Activated CD8-positive, alpha-beta memory T cell treated with anti-CD3 and anti-CD28 coated beads, Interleukin-2, amount 50 U/mL, for 48 hours (primary cell): ENCODE results near the gene MAFF.

Source experiments
- DNase-seq: peaks from one replicate; pipeline ENCODE4 v3.0.0-alpha.2; 2020

MAFF gene

DNA sequence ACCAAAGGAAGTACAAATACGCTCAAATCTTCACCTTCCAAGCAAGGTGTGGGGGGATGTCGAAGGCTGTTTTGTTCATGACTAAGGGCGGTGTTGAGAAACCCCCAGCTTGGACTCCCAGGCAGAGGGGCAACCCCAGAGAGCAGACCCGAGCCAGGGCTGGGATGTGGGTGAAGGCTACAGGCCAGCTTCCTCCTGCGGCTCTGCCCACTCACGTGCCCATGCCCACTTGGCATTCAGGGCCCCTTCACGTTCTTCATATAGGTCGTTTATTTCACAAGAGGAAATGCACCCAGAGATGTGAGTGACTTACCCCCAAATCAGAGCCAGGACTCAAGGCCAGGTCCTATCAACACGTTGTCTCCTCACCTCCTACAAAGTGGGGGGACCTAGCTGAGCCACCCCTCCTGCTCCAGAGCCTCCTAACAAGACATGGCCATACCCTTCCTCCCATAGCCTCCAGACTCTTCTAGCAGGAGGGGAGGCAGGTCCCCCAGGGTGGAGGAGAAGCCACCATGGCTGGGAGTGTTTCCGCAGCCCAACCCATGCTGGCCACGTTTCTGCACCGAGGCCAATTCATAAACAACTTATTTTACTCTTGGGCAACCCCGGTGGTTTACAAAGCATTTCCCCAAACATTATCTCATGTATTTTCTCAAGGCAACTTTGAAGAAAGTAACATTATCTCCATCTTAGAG is 49.0 kb downstream of the MAFF start:
- DNase-seq: no peak

GRCh38 chr22:38251341-38251692 is 49.5 kb downstream of the MAFF start:
- no peak for DNase-seq

DNA sequence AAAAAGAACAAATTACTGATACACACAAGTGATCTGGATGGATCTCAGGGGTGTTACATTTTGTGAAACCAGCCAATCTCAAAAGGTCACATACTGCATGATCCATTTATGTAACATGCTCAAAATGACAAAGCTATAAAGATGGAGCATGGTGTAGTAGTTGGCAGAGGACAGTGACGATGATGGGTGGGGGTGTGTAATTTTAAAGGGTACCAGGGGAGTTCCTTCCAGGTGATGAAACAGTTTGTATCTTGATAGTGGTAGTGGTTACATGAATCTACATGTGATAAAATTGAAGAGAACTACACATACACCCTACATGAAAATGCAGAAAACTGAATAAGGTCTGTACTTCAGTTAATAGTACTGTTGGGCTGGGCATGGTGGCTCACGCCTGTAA is 53.9 kb downstream of the MAFF start:
- DNase-seq: no peak

GRCh38 chr22:38257181-38257580 is 55.4 kb downstream of the MAFF start:
- DNase-seq: no peak

GRCh38 chr22:38257650-38258250 is 56.0 kb downstream of the MAFF start:
- no peak for DNase-seq

DNA sequence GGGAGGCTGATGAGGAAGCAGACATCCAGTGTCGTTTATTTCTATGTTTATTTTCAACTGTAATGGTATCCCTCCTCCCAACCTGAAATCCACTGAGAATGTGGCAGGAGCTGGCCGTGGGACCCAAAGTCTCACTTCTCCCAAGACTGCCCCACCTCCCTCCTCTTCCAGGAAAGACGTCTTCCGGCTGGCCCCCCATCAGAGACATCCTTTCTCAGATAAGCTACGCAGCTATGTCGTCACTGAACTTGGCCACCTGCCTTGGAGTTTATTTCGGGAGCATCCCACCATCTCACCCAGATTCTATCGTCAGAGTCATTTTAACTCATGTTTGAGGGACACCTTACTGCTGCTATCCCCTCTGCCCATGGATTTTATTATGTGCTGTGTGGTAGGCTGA is 57.1 kb downstream of the MAFF start:
- no peak for DNase-seq

DNA sequence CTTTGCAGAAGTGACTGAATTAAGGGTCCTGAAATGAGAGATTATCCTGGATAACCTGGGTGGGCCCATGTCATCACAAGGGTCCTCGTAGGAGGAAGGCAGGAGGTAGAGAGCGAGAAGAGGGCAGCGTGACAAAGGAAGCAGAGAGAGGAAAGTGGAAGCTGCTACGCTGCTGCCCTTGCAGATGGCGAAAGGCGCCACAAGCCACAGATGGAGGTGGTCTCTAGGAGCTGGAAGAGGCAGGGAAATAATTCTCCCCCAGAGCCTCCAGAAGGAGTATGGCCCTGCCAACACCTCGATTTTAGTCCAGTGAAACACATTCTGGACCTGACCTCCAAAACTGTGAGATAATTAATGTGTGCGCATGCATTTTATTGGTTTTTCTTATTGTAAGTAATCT is 57.6 kb downstream of the MAFF start:
- DNase-seq: no peak

- no peak for DNase-seq
These were observed 59.2 kb downstream of the MAFF start for GRCh38 chr22:38260761-38261681.

- DNase-seq: peak; percentile 68
These were observed 60.4 kb downstream of the MAFF start for GRCh38 chr22:38262051-38262795.

GRCh38 chr22:38264322-38264843 is 62.6 kb downstream of the MAFF start:
- DNase-seq: no peak
